NCI-H128 (cell line): ENCODE measurements around the gene PLXNA2.

Source experiments
- DNase-seq: peaks from one replicate; lab custom pipeline; 2025; ENCODE audit not compliant: unreplicated experiment; lab: John Stamatoyannopoulos, UW

PLXNA2 gene, protein sequence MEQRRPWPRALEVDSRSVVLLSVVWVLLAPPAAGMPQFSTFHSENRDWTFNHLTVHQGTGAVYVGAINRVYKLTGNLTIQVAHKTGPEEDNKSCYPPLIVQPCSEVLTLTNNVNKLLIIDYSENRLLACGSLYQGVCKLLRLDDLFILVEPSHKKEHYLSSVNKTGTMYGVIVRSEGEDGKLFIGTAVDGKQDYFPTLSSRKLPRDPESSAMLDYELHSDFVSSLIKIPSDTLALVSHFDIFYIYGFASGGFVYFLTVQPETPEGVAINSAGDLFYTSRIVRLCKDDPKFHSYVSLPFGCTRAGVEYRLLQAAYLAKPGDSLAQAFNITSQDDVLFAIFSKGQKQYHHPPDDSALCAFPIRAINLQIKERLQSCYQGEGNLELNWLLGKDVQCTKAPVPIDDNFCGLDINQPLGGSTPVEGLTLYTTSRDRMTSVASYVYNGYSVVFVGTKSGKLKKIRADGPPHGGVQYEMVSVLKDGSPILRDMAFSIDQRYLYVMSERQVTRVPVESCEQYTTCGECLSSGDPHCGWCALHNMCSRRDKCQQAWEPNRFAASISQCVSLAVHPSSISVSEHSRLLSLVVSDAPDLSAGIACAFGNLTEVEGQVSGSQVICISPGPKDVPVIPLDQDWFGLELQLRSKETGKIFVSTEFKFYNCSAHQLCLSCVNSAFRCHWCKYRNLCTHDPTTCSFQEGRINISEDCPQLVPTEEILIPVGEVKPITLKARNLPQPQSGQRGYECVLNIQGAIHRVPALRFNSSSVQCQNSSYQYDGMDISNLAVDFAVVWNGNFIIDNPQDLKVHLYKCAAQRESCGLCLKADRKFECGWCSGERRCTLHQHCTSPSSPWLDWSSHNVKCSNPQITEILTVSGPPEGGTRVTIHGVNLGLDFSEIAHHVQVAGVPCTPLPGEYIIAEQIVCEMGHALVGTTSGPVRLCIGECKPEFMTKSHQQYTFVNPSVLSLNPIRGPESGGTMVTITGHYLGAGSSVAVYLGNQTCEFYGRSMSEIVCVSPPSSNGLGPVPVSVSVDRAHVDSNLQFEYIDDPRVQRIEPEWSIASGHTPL (N-terminal part only)

DNA sequence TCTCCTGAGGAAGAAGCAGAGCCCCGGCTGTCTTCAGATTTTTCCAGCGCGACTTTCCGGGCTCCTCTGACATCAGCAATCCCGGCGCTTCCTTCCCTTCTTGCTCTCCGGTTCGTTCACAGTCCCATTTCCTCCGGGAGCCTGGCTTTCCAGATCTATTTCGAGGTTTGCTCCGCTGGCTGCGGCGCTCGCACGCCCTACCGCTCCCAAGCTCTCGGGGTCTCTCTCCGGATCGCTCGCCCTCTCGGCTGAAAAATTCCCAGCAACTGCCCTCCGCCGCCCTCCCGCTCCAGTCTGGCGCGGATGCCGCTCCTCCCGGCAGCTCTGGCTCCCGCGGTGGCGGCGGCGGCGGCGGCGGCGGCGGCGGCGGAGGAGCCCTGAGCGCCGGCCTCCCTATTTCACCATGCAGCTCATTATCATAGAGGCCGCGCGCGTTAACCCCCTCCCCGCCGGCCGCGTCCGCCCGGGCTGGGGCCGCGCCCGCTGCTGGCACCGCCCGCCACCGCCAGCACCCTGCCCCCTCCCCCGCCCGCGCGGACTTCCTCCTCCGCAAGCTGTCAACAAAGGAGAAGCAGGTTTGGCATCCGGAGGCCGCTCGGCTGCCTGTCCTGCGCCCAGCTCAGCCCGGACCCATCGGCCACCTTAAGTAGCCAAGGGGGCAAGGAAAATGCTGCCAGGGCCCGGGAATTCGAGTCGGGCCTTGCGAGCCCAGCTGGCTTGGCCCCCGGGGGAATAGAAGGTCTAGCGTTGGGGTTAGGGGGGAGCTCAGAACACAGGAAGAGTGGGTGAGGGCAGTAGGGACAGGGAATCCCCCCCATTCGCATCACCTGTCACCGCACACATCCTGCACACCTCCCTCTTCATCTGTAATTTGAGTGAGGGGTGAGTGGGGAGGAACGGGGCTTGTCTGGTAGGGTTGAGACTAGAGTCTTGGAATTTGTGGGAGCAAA lies at the start of gene PLXNA2:
Gene PLXNA2 (minus strand): TSS at position 418 of the 950 bp plus-strand sequence. CDS start 26,462 bp downstream, outside the sequence.
- peak; percentile 29 for DNase-seq

DNA sequence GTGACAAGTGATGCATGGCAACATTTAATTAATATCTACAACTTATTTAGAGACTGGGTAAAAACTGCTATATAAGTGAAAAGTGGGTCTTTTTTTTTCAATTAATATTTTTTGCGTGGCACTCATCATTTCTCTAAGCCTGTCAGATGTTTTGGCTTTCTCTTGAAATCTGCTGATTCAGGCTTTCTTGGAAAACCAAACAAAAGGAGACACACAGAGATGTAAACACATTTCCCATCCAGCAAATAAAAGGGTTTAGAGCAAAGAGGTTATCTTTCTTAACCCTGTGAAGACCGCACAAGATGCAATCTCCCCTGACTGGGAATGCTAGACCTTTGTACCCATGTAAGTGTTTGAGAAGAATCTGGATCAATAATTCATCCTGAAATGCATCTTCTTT lies 48.7 kb upstream of the PLXNA2 start:
- DNase-seq, result no peak

DNA sequence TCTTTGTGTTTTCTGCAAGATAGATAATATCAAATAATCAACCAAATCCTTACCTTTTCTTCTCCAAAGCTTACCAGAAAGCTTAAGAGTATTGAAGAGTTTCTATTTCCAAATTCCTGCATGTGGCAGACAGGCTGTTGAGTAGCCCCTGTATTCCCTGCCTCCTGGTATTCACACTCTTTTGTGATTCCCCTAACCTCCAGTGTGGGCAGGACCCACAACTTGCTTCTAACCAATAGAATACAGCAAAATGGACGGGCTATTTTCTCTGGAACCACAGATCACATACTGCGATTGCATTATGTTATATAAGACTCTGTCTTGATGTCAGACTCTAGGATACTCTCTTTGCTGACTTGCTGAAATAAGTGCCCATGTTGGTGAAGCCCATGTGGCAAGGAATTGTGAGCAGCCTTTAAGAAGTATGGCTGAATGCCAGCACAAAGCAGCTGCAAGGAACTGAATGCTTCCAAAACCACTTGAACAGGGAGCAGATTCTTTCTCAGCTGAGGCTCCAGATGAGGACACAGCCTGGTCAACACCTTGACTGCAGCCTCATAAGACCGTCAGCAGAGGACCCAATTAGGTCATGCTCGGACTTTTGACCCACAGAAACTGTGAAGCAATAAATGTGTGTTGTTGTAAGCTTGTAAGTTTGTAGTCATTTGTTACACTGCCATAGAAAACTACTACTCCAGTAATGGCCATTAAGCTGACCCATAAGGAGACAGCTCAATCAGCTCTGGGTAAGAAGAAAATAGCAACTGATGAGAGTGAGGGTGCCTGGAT lies 47.9 kb upstream of the PLXNA2 start:
- DNase-seq, result no peak

DNA sequence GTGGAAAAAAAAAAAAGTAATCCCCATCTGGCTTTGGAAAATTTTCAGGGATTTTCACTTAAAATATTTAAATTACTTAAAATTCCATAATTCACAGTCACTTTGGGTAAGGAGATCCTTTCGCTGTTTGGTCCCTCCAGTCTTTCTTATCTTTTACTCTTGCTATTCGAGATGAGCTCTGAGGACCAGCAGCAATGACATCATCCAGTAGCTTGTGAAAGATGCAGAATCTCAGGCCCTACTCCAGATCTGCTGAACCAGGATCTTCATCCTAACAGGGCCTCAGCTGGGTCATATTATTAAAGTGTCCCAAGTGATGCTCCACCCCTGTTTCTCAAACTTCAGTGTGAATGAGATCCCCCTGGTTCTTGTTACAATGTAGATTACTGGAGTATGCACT lies 46.9 kb upstream of the PLXNA2 start:
- DNase-seq, result no peak

DNA sequence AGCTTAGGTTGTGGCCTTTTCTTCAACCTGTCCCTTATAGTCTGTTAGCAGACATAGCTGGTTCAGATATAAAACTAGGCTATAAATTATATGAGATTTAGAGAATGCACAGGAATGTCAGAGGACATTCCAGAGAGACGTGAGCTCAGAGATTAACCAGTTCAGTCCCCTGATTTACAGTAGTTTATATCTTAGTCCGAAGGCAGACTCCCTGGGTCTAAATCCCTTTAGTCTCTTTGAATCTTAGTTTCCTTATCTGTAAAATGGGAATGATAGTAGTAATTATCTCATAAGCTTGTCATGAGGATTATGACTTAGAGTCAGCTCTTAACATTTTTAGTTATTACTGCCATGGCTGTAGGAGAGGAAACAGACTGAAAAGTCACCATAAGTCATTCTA lies 45.5 kb upstream of the PLXNA2 start:
- DNase-seq, result no peak

DNA sequence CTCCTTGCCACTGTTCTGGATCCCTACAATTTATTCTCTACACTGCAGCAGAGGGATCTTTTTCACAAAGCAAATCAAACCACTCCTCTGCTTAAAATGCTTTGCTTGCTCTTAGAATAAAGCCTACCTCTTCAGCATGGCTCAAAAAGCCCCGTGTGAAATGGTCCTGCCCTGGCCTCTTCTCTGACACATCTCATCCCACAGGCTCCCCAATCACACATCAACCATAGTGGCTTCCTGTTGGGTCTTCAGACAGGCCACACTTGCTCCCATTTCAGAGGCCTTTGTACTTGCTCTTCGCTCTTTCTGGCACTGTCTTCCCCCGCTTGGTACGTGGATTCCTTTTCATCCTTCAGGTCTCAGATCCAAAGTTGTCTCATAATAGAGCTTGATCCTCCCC lies 44.3 kb upstream of the PLXNA2 start:
- no peak for DNase-seq

DNA sequence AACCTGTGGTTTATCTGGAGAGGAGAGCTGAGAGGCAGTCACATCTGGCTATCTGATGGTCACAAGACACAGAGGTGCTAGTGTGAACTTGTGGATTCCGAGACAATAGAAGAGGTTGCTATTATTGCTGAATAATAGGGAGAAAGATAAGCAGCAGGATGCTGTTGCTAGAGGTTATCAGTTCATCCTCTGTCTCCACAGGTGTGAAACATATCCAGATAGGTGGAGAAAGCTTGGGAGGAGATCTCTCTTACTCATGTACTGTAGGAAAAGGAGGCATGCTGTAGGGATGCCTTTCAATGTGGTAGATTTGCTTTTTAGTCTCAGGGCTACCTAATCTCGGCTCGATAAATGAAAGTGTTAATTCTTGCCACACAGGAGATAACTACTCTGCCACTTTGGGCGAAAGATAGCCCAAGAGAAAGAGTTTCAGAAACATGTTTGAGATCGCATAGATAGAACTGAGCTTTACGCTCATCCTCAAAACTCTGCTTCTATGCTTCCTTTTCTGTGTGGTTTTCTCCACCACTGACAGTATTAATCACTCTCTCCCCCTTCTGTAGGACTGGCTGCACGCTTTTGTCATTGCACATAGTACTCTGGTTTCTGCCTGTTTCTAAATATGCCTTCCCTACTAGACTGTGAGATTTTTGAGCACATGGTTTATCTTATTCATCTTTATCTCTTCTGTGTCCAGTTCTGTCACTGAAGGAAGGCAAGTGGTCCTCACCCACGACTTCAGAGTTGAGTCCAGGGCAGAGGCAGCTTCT lies 36.7 kb upstream of the PLXNA2 start:
- no peak for DNase-seq

DNA sequence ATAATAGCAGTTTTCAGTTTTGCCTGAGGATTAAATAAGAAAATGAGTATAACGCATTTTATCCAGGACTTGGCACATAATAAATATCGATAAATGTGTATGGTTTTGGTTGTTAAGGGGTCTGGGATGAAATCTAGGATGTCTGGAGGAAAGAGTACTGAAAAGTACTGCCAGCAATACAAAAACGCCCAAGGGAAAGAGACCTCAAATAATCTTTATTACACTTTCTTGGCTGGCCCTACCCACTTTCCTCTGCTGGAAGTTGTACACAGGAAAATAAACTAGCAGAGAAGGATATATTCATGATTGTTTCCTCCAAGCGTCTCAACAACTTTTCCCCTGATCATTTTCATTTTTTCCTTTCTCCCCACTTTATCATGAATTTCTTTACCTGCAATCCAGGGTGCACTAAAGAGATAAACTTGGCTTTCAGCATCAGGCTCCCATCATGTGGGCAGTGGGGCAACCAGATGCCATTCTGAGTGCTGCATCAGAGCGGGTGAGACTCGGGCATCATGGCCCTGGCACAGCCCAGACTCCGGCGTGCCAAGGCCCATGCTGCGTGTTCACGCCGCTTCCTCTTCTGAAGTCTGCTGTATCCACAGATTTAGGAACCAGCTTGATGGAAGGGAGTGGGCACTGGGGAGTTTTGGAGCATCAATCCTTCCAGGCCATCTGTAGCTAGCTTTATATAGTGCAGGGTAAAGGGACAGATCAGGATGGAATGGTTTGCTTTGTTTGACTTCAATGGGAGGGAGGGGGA lies 35.8 kb upstream of the PLXNA2 start:
- DNase-seq, result no peak

DNA sequence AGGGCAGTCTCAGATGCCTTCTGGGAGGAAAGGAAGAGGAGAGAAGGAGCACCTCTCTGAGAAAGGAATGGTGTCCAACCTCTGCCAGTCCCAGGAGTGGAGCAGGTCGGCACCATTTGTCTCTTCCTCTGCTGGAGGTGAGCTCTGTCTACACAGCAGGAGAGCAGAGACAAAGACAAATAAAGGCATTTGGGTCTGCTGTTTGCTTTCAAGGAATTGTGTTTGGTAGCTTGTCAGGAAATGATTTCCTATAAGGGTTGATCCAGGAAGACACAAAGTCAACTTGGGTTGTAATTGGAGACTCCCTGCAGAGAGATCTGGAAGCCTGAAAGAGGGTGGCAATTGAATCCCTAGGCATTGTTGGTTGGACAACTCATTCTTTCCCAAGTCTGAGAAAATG lies 34.5 kb upstream of the PLXNA2 start:
- no peak for DNase-seq

DNA sequence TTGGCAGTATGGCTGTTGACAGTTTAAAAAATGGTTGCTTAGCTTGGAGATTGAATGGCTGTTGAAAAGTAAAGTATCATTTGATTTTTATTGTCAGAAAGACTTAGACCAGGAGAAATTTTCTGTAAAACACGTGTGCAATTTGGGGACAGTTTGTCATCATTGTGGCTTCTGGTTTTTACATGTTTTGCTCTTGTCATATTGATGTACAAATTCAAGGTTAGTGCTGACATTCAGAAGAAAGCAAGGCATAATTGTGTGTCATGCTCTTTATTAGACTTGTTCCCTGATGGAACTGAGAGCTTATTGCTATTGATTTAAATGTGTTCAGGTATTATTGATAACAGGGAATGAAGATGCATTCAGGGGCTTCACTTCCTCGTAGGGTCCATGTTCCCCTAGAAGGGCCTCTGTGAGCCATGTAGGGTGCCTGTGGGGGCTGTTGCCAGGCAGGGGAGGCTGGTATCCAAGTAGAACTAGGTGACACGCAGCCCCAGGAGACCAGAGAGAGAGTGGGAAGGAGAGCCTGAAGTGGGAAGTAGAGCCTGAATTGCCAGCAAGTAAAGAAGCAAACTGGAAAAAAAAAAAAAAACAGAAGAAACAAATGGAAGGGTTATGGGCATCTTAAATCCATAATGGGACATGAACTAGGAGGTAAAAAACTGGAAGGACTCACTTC lies 32.7 kb upstream of the PLXNA2 start:
- DNase-seq, result no peak

DNA sequence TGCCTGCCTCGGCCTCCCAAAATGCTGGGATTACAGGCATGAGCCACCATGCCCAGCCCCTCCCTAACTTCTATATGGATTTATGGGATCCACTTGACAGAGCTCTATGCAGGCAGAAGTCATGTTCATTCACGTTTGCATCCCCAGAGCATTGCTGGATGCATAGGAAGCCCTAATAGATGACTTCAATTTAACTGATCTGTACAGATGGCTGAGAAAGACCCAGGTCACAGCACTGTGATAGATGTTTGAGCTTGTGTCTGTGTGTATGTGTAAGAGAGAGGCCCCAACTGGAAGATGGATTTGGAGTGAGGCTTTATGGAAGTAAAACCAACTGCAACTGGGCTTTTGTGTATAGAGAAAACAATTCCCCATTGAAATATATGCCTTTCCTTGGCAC lies 30.9 kb upstream of the PLXNA2 start:
- no peak for DNase-seq

DNA sequence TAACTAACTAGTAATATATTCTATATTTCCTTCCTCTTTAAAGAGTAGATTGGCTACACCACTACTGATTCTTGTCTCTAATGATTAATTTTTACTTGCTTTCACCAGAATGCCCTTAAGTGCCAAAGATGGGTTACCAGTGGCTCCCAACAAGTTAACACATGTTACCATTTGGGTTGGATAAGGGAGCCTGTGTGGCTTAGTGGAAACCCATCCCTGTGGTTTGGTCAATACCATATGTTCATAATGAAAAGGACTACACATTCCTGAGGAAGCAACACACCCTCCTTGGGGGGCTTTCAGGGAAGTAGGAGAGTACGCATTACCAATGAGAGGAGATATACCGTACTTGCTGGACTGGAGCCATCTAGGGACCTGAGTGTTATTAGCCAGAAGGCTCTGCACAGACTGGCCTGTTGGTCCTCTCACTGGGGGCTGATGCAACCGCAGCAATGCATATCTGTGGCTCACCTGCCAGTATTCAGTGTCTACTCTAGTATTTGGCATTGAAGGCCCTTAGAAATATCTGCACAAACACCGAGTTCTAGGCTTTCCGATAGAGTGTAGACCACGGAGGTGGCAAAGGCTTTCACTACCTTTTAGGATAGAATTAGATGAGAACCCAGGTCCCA lies 29.3 kb upstream of the PLXNA2 start:
- DNase-seq, result no peak

DNA sequence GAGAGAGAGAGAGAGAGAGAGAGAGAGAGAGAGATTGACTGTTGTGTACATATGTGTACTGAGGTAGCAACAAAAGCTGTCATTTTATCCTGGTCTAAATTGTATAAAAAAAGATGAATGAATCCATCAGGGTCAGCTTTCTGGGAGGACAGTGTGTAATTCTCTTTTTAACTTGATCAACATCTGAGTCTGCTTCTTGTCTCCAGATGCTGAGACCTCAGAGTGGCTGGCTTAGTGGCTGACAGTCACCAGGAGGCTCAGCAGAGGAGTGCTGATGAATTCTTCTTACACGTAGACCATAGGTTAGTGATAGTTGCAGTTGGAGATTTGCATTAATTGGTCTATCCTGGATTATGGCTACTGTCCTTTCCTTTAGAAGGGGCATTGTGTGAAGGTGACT lies 28.5 kb upstream of the PLXNA2 start:
- DNase-seq, result no peak

DNA sequence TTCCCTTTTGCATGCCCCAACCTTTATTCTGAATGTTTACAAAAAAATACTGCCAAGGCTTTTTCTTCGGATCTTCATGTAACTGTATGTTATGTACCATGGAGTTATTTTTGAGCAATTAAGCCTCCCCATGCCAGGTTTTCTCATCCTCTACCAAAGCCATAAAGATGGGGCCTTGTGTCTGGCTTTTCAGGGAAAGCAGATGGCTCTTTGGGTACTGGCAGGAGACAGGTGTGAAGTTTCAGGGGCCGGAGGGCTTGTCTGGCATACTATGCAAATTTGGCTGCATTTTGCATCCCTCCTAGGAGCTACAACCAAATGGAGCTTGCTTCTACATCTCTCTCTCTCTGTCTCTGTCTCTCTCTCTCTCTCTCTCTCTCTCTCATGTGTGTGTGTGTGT lies 28.1 kb upstream of the PLXNA2 start:
- DNase-seq, result no peak

DNA sequence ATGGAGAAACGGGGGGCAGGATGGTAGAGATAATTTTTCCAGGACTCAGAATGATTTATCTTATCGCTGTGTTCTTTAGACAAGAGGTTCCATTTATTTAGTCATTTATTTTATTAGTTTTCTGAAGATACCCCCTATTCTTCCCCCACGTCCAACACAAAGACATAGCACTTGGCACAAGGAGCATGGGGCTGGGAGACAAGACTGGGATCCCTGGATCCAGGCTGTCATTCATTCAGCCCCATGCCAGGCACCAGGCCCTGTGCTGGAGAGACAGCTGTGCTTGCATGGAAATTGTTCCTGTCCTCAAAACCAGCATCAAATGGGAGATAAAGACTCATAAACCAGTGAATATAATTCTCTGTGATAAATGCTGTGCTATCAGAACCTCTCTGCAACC lies 27.1 kb upstream of the PLXNA2 start:
- no peak for DNase-seq

DNA sequence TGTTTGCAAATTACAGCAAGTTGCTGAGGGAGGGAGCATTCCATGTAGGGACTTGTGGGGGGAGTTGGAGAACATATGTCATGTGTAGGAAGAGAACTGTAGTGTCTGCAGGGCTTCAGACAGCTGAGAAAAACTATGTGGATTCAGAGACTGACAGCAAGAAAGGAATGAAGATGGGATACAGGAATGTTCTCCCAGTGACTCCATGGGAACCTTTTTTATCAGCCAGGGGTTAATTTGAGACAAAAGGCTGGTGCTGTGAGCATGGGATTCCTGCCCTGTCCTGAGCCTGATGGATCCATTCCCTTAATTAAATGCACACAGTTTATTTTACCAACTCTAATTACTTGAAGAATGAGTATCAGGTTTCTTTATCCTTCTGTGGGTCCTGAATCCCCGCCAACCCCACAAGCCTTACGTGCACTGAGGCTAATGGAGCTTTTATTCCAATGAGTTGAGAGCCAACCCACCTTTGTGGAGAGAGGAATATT lies 26.5 kb upstream of the PLXNA2 start:
- peak; percentile 53 for DNase-seq

DNA sequence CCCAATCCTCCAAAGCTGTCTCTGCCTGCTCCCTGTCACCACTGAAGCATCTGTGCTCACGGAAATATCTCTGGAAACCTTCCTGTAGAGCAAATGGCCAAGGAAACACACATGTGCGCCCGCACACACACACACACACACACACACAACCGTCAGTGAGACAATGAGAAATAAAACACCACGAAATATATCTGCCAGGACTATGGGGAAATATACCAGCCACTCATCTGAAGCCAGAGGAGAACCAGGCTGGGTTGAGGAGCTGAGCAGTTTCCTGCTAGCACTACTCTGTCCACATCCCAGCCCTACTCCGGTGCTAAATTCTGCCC lies 25.1 kb upstream of the PLXNA2 start:
- DNase-seq, result no peak
